ENCODE data around the gene NME7. TPM values are rescaled to one million over a fixed set of nuclear protein-coding genes. Genes with fewer than 3 reads are reported as not detected.

NME7 gene
- total RNA-seq, 1 donor from 2014 or later, result 14.5 TPM

GRCh38 chr1:169102567-169102966 is 265.0 kb downstream of the NME7 start:
- peaks cover 14% of the 10 kb centered on the region for H3K4me1 Mint-ChIP-seq
- DNase-seq (no peak), ATAC-seq (ENCODE audit: low read depth) (no peak)
- no peak overlapping the region for H3K4me3 Mint-ChIP-seq
- POLR2A ChIA-PET, result no interaction called here
- CTCF ChIA-PET, result no interaction called here
- peaks cover 26% of the 10 kb centered on the region for H3K27me3 Mint-ChIP-seq
- H3K27ac Mint-ChIP-seq, result no peak overlapping the region
- H3K36me3 Mint-ChIP-seq (ENCODE audit: low read depth), result no peaks in the 10 kb centered on the region
- TF ChIP-seq CTCF (IDR thresholded peaks at IDR 0.05), result no peak
- intact Hi-C loops (cut with micrococcal nuclease), result loop anchor here (10.0 kb wide), 2 partner anchors 758 to 1168 kb away; partner anchors contain the start of genes DCAF6 and MPC2
- H3K9me3 Mint-ChIP-seq, result no peaks in the 10 kb centered on the region

- Mint-ChIP-seq H3K36me3 (ENCODE audit: low read depth) (no peaks in the 10 kb centered on the region), H3K4me1 (peaks cover 9% of the 10 kb centered on the region), H3K27me3 (peaks cover 29% of the 10 kb centered on the region), H3K4me3 (no peak overlapping the region), H3K27ac (no peak overlapping the region), H3K9me3 (peaks cover 2% of the 10 kb centered on the region)
- DNase-seq (no peak), ATAC-seq (ENCODE audit: low read depth) (no peak)
- POLR2A ChIA-PET, result no interaction called here
- CTCF ChIA-PET, result interaction anchor here (0.5 kb wide), 1 partner anchor 519 kb away, joined by 3 read pairs; no protein-coding TSS in a partner anchor
- no peak for TF ChIP-seq CTCF (IDR thresholded peaks at IDR 0.05)
- intact Hi-C loops (cut with micrococcal nuclease), result loop anchor here (10.0 kb wide), 2 partner anchors 756 to 1166 kb away; partner anchors contain the start of genes DCAF6 and MPC2
These were observed 266.9 kb downstream of the NME7 start for GRCh38 chr1:169100651-169101088.

GRCh38 chr1:169100208-169100607 is 267.4 kb downstream of the NME7 start:
- no peak overlapping the region for H3K4me3 Mint-ChIP-seq
- H3K9me3 Mint-ChIP-seq, result peaks cover 2% of the 10 kb centered on the region
- ATAC-seq (ENCODE audit: low read depth), result no peak
- H3K36me3 Mint-ChIP-seq (ENCODE audit: low read depth), result no peaks in the 10 kb centered on the region
- peaks cover 27% of the 10 kb centered on the region for H3K27me3 Mint-ChIP-seq
- CTCF ChIA-PET, result interaction anchor here (0.5 kb wide), 1 partner anchor 519 kb away, joined by 3 read pairs; no protein-coding TSS in a partner anchor
- POLR2A ChIA-PET, result no interaction called here
- TF ChIP-seq CTCF (IDR thresholded peaks at IDR 0.05), result no peak
- DNase-seq, result no peak
- peaks cover 5% of the 10 kb centered on the region for H3K4me1 Mint-ChIP-seq
- H3K27ac Mint-ChIP-seq, result no peak overlapping the region
- intact Hi-C loops (cut with micrococcal nuclease), result loop anchor here (10.0 kb wide), 2 partner anchors 755 to 1165 kb away; partner anchors contain the start of genes DCAF6 and MPC2

- Mint-ChIP-seq H3K4me1 (peaks cover 2% of the 10 kb centered on the region), H3K27ac (no peak overlapping the region), H3K27me3 (peaks cover 22% of the 10 kb centered on the region), H3K36me3 (ENCODE audit: low read depth) (no peaks in the 10 kb centered on the region), H3K9me3 (peaks cover 2% of the 10 kb centered on the region), H3K4me3 (no peak overlapping the region)
- DNase-seq (no peak), ATAC-seq (ENCODE audit: low read depth) (no peak)
- ChIA-PET CTCF (no interaction called here), POLR2A (no interaction called here)
- TF ChIP-seq CTCF (IDR thresholded peaks at IDR 0.05), result no peak
- intact Hi-C loops (cut with micrococcal nuclease), result no loop called here
These were observed 268.0 kb downstream of the NME7 start for GRCh38 chr1:169099561-169099960.

GRCh38 chr1:169098380-169098779 is 269.2 kb downstream of the NME7 start:
- Mint-ChIP-seq H3K27me3 (peaks cover 26% of the 10 kb centered on the region), H3K4me3 (no peak overlapping the region), H3K9me3 (peaks cover 2% of the 10 kb centered on the region), H3K27ac (no peak overlapping the region), H3K4me1 (peaks cover 2% of the 10 kb centered on the region), H3K36me3 (ENCODE audit: low read depth) (no peaks in the 10 kb centered on the region)
- TF ChIP-seq CTCF (IDR thresholded peaks at IDR 0.05), result no peak
- POLR2A ChIA-PET, result no interaction called here
- DNase-seq (no peak), ATAC-seq (ENCODE audit: low read depth) (no peak)
- CTCF ChIA-PET, result no interaction called here
- intact Hi-C loops (cut with micrococcal nuclease), result no loop called here

All from activated B cell treated with CpG ODN at 0.5 μM for 24 hours (primary cell).